Measurements from ENCODE around the gene SLC38A9.

Gene SLC38A9

DNA sequence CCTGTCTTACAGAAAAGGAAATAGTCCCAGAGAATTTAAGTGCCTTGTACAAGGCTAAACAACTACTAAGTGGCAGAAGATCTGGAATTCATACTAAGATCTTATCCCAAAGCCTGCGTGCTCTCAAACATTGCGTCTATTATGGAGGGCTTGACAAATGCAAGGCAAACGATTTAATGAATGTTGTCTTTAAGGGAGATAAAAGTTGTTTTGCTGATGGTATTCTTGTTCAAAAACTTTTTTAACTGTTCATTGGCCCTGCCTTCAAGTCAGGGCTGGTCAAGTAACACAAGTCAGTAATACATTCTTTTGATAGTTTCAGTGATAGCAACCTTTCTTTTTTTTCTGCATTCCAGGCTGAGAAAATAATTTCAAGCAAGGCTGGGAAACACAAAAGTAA lies 1.7 kb upstream of the SLC38A9 start:
- ChIA-PET POLR2A (ENCODE audit: low non-redundant PET) (no interaction called here), CTCF (interaction anchor here (0.7 kb wide), 1 partner anchor 713 kb away, joined by 3 read pairs; no protein-coding TSS in a partner anchor)
- no peak for TF ChIP-seq CTCF (conservative IDR thresholded peaks at IDR 0.05; ENCODE audit: low read depth)
- DNase-seq (ENCODE audit: low spot score) = no peak
- H3K27ac ChIP-seq = no peak overlapping the region

DNA sequence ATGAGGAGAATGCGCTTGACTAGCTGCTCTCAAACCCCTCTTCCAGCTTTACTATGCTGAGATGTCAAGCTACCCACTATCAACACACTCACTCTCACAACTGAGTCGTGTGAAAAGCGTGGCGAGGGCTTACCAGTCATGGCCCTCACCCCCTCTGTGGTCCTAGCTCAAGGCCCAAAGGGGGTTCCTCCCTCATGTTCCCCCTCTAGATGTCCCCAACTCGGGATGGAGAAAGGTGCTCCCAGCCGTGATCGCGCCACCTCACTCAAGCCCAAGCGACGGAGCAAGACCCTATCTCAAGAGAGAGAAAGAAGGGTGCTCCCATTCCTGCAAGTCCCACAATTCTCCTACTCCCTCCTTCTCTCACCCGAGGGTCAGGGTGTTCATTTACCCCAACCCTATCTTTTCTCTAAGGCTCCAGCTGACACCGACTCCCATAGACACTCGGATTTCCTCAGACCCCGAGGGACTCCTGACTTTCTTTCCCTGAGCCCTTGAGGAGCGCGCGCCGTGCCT lies 559 bp downstream of the SLC38A9 start:
- H3K27ac ChIP-seq = peak overlapping the region; percentile 75
- CTCF ChIA-PET = no interaction called here
- DNase-seq (ENCODE audit: low spot score) = peak; percentile 57
- no peak for TF ChIP-seq CTCF (conservative IDR thresholded peaks at IDR 0.05; ENCODE audit: low read depth)
- POLR2A ChIA-PET (ENCODE audit: low non-redundant PET) = no interaction called here

DNA sequence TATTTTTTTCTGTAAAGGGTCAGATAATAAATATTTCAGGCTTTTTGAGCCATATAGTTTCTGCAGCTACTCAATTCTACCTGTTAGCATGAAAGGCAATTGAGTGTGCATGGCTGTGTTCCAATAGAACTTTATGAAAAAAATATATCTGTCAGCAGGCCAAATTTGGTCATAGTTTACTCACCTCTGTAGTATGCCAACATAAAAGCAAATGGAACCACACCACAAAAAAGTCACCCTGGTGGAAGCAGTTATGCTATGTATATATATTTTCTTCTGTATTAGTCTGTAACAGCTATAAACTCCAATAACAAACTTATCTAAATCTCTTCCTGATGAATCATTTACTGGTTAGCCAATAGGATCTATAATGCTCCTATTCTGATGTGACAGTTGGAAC lies 3.4 kb downstream of the SLC38A9 start:
- no peak for TF ChIP-seq CTCF (conservative IDR thresholded peaks at IDR 0.05; ENCODE audit: low read depth)
- POLR2A ChIA-PET (ENCODE audit: low non-redundant PET) = no interaction called here
- DNase-seq (ENCODE audit: low spot score) = peak; percentile 65
- no peak overlapping the region for H3K27ac ChIP-seq
- CTCF ChIA-PET = interaction anchor here (0.6 kb wide), 1 partner anchor 21 kb away, joined by 3 read pairs; no protein-coding TSS in a partner anchor

GRCh38 chr5:55706230-55706629 lies 5.9 kb downstream of the SLC38A9 start:
- ChIA-PET CTCF (interaction anchor here (0.6 to 0.7 kb wide), 3 partner anchors 14 to 805 kb away, joined by 3 to 4 read pairs (median 3); no protein-coding TSS in a partner anchor), POLR2A (ENCODE audit: low non-redundant PET) (no interaction called here)
- no peak for DNase-seq (ENCODE audit: low spot score)

GRCh38 chr5:55702598-55703345 lies 9.4 kb downstream of the SLC38A9 start:
- ChIA-PET POLR2A (ENCODE audit: low non-redundant PET) (no interaction called here), CTCF (interaction anchor here (0.6 kb wide), 2 partner anchors 207 to 797 kb away, joined by 5 to 6 read pairs; no protein-coding TSS in a partner anchor)
- no peak for DNase-seq (ENCODE audit: low spot score)
- no peak for TF ChIP-seq CTCF (conservative IDR thresholded peaks at IDR 0.05; ENCODE audit: low read depth)
- H3K27ac ChIP-seq = no peak overlapping the region

More at GRCh38 chr5:55706230-55706629, 5.9 kb downstream of the SLC38A9 start:
- TF ChIP-seq CTCF (conservative IDR thresholded peaks at IDR 0.05; ENCODE audit: low read depth) = no peak
- no peak overlapping the region for H3K27ac ChIP-seq

DNA sequence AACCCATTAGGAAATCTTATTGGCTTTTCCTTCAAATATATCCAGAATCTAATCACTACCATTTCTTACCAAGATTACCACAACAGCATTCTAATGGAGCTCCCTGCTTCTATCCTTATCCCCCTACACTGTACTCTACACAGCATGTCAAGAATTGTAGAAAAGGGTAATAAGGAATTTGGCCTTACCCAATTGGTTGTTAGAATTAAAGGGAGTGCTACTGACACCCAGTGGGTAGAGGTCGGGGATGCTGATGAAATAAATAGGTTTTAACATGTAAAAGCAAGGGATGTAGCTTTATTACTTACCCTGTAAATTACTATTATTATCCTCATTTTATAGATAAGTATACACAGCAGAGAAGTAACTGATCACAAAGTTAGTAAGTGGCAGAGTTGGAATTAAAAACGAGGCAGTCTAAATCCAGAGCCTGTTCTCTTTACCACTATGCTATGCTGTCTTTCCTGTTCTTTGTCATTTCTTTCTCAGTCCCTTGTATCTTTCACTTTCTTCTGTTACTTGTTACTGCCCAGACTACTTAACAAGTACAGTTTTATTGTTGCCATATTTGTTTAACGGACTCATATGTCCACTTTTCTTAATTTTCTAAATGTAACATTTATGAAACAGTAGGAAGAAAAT lies 10.5 kb downstream of the SLC38A9 start:
- ChIA-PET CTCF (interaction anchor here (0.6 to 0.7 kb wide), 3 partner anchors 24 to 1977 kb away, joined by 3 to 7 read pairs (median 6); no protein-coding TSS in a partner anchor), POLR2A (ENCODE audit: low non-redundant PET) (no interaction called here)
- no peak for DNase-seq (ENCODE audit: low spot score)
- no peak overlapping the region for H3K27ac ChIP-seq
- TF ChIP-seq CTCF (conservative IDR thresholded peaks at IDR 0.05; ENCODE audit: low read depth) = no peak

All from RWPE1 (cell line).